NB4 (cell line): ENCODE measurements around the gene WDR33.

Experiments
- POLR2A ChIP-seq: IDR thresholded peaks from 2 replicates; pipeline ENCODE4 v1.6.1; 2011; ENCODE audit warnings: mild to moderate bottlenecking; ENCODE audit not compliant: insufficient read length; ENCODE audit errors: extremely low read depth
- TF ChIP-seq, protein P1 (sequence below): IDR thresholded peaks from one replicate; pipeline ENCODE4 v1.5.1; 2012; ENCODE audit warnings: low read depth, low read length

- TF ChIP-seq, protein P1, sequence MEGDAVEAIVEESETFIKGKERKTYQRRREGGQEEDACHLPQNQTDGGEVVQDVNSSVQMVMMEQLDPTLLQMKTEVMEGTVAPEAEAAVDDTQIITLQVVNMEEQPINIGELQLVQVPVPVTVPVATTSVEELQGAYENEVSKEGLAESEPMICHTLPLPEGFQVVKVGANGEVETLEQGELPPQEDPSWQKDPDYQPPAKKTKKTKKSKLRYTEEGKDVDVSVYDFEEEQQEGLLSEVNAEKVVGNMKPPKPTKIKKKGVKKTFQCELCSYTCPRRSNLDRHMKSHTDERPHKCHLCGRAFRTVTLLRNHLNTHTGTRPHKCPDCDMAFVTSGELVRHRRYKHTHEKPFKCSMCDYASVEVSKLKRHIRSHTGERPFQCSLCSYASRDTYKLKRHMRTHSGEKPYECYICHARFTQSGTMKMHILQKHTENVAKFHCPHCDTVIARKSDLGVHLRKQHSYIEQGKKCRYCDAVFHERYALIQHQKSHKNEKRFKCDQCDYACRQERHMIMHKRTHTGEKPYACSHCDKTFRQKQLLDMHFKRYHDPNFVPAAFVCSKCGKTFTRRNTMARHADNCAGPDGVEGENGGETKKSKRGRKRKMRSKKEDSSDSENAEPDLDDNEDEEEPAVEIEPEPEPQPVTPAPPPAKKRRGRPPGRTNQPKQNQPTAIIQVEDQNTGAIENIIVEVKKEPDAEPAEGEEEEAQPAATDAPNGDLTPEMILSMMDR, result no peak
- no peak for TF ChIP-seq POLR2A
Observed at GRCh38 chr2:127859712-127860085, 48.7 kb upstream of the WDR33 start.
